Activated CD4-positive, alpha-beta T cell treated with anti-CD3 and anti-CD28 coated beads, Interleukin-2, amount 10 ng/mL, durations not matched to agents 7 days and 5 days (primary cell): ENCODE results near the gene MYO18B. TPM values are rescaled to one million over a fixed set of nuclear protein-coding genes. Genes with fewer than 3 reads are reported as not detected.

ENCODE experiments used
- CTCF ChIA-PET: fragments of 350-600 bp; sonication (Branson Sonifier 250); formaldehyde crosslinking; loops from one replicate; lab custom pipeline; 2021; ENCODE audit warnings: antibody characterized with exemption; lab: Charles Lee
- POLR2A ChIA-PET: fragments of 350-600 bp; sonication (Branson Sonifier 250); formaldehyde crosslinking; loops from one replicate; lab custom pipeline; 2021; ENCODE audit warnings: antibody characterized with exemption; lab: Charles Lee
- DNase-seq: peaks from one replicate; pipeline ENCODE4 v3.0.0-alpha.2; 2020
- H3K27ac Mint-ChIP-seq: one replicate; pipeline ENCODE4 v1.8.0; 2021; ENCODE audit warnings: mild to moderate bottlenecking, moderate library complexity, mixed read lengths
- H3K27me3 Mint-ChIP-seq: one replicate; pipeline ENCODE4 v1.8.0; 2021; ENCODE audit warnings: mixed read lengths
- H3K36me3 Mint-ChIP-seq: one replicate; pipeline ENCODE4 v1.8.0; 2021; ENCODE audit warnings: low read depth, mixed read lengths
- H3K4me1 Mint-ChIP-seq: one replicate; pipeline ENCODE4 v1.8.0; 2021; ENCODE audit warnings: mixed read lengths
- H3K4me3 Mint-ChIP-seq: one replicate; pipeline ENCODE4 v1.8.0; 2021; ENCODE audit warnings: mild to moderate bottlenecking, moderate library complexity, mixed read lengths
- H3K9me3 Mint-ChIP-seq: one replicate; pipeline ENCODE4 v1.8.0; 2021; ENCODE audit warnings: mixed read lengths
- total RNA-seq, 2 experiments: library from RNA; stranded (reverse); gene quantifications; one replicate each; pipeline ENCODE4 v1.2.3, GENCODE V29; 2021

The MYO18B gene
- total RNA-seq, 2 experiments from 2014 or later, result 2.0 TPM

- POLR2A ChIA-PET, result interaction anchor here (0.6 kb wide), 1 partner anchor 64 kb away, joined by 3 read pairs; no protein-coding TSS in a partner anchor
Measured at GRCh38 chr22:26056455-26057200, 314.6 kb downstream of the MYO18B start.

GRCh38 chr22:26057731-26058130, 315.7 kb downstream of the MYO18B start:
- Mint-ChIP-seq H3K4me3 (no peak overlapping the region), H3K36me3 (no peaks in the 10 kb centered on the region), H3K27ac (no peak overlapping the region), H3K27me3 (peaks cover 11% of the 10 kb centered on the region), H3K4me1 (no peaks in the 10 kb centered on the region), H3K9me3 (no peaks in the 10 kb centered on the region)
- no peak for DNase-seq
- ChIA-PET POLR2A (no interaction called here), CTCF (no interaction called here)

More at GRCh38 chr22:26056455-26057200, 314.6 kb downstream of the MYO18B start:
- peaks cover 11% of the 10 kb centered on the region for H3K27me3 Mint-ChIP-seq
- H3K36me3 Mint-ChIP-seq, result no peaks in the 10 kb centered on the region
- DNase-seq, result no peak
- CTCF ChIA-PET, result no interaction called here
- H3K27ac Mint-ChIP-seq, result no peak overlapping the region
- no peak overlapping the region for H3K4me3 Mint-ChIP-seq
- no peaks in the 10 kb centered on the region for H3K4me1 Mint-ChIP-seq
- no peaks in the 10 kb centered on the region for H3K9me3 Mint-ChIP-seq

- H3K27ac Mint-ChIP-seq, result no peak overlapping the region
- ChIA-PET CTCF (no interaction called here), POLR2A (no interaction called here)
- H3K9me3 Mint-ChIP-seq, result no peaks in the 10 kb centered on the region
- H3K4me3 Mint-ChIP-seq, result no peak overlapping the region
- DNase-seq, result no peak
- peaks cover 16% of the 10 kb centered on the region for H3K27me3 Mint-ChIP-seq
- H3K36me3 Mint-ChIP-seq, result no peaks in the 10 kb centered on the region
- H3K4me1 Mint-ChIP-seq, result no peaks in the 10 kb centered on the region
Measured at GRCh38 chr22:26064048-26064447, 322.1 kb downstream of the MYO18B start.

DNA sequence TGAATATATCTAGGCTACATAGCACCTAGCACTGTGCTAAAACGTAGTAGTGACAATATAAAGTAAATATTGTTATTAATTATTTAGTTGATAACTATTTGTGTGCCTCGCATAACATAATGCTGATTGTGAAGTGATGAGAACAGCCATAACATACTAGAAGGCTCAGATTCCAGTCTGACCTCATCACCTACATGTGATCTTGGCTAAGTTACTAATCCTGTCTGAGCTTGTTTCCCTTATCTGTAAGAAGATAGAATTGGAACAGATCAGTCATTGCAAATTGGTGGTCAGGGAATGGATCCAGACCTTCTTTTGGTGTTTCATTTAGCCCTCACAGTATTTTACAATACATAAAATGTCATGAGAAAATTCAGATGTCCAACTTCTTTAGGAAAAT, 323.9 kb downstream of the MYO18B start:
- H3K27me3 Mint-ChIP-seq, result peaks cover 30% of the 10 kb centered on the region
- DNase-seq, result no peak
- H3K9me3 Mint-ChIP-seq, result no peaks in the 10 kb centered on the region
- POLR2A ChIA-PET, result no interaction called here
- no peak overlapping the region for H3K27ac Mint-ChIP-seq
- H3K4me1 Mint-ChIP-seq, result no peaks in the 10 kb centered on the region
- no peaks in the 10 kb centered on the region for H3K36me3 Mint-ChIP-seq
- CTCF ChIA-PET, result no interaction called here
- H3K4me3 Mint-ChIP-seq, result no peak overlapping the region

GRCh38 chr22:26066534-26066933, 324.5 kb downstream of the MYO18B start:
- peaks cover 30% of the 10 kb centered on the region for H3K27me3 Mint-ChIP-seq
- CTCF ChIA-PET, result no interaction called here
- H3K36me3 Mint-ChIP-seq, result no peaks in the 10 kb centered on the region
- DNase-seq, result no peak
- H3K27ac Mint-ChIP-seq, result no peak overlapping the region
- H3K4me3 Mint-ChIP-seq, result no peak overlapping the region
- POLR2A ChIA-PET, result no interaction called here
- H3K9me3 Mint-ChIP-seq, result no peaks in the 10 kb centered on the region
- H3K4me1 Mint-ChIP-seq, result no peaks in the 10 kb centered on the region

DNA sequence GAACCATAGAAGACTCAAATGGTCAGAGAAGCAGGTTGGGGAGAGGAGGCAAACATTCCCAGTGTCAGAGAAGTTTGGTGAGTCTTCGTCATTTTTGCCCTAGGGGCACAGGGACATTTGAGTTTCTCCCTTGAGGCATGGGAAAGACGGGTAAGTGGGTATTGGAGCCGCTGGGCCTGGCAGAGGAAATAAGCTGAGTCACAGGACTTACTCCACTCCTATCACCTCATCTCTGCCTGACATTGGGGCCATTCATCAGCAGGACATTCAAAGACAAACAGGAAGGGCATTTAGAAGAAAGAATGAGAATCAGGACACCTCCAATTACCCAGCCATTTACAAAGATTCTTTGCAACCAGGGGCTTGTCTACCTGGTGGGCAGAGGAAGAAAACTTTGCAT, 326.6 kb downstream of the MYO18B start:
- DNase-seq, result no peak
- Mint-ChIP-seq H3K27me3 (peaks cover 30% of the 10 kb centered on the region), H3K9me3 (no peaks in the 10 kb centered on the region), H3K36me3 (no peaks in the 10 kb centered on the region), H3K4me1 (no peaks in the 10 kb centered on the region), H3K4me3 (no peak overlapping the region), H3K27ac (no peak overlapping the region)
- ChIA-PET POLR2A (no interaction called here), CTCF (no interaction called here)

DNA sequence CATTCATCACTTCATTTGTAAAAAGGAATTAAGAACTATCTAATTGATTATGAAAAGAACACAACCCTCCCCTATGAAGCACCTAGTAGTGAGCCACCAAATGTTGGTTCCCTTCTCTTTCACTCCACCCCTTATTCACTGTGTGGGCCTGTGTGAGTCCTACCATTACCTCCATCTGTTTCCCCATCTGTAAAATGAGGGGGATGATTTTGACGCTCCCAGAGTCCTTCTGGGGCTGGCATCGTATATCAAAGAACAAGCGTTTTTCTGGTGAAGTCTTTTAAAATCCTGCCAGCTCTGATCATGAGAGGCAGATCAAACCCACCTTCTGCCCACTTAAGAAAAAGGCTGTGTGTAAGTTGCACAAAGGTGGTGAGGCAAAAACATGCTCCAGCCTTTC, 330.6 kb downstream of the MYO18B start:
- no peak for DNase-seq
- no peak overlapping the region for H3K27ac Mint-ChIP-seq
- no peaks in the 10 kb centered on the region for H3K4me1 Mint-ChIP-seq
- POLR2A ChIA-PET, result no interaction called here
- no peaks in the 10 kb centered on the region for H3K9me3 Mint-ChIP-seq
- H3K27me3 Mint-ChIP-seq, result peaks cover 27% of the 10 kb centered on the region
- H3K4me3 Mint-ChIP-seq, result no peak overlapping the region
- CTCF ChIA-PET, result no interaction called here
- no peaks in the 10 kb centered on the region for H3K36me3 Mint-ChIP-seq

DNA sequence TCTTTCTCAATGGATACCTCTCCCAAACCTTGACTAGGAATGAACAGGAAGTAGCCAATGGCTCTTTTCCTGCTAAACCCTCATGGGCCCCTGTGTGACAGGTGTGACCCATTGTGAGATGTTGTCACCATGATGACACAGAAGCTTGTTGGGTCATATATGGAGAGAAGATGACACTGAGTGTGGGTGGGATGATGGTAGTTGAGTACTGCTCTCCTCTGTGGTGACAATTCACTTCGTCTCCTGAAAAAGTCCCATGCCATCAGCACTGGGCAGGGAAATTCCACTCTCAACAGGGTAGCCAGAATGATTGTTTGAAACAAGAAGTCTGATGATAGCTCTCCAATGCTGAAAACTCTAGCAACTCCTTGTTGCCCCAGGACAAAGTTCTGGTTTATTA, 333.3 kb downstream of the MYO18B start:
- ChIA-PET POLR2A (no interaction called here), CTCF (interaction anchor here (0.6 kb wide), 1 partner anchor 719 kb away, joined by 3 read pairs; no protein-coding TSS in a partner anchor)
- Mint-ChIP-seq H3K9me3 (no peaks in the 10 kb centered on the region), H3K4me3 (no peak overlapping the region), H3K27ac (no peak overlapping the region), H3K36me3 (no peaks in the 10 kb centered on the region), H3K4me1 (no peaks in the 10 kb centered on the region), H3K27me3 (peaks cover 10% of the 10 kb centered on the region)
- no peak for DNase-seq

DNA sequence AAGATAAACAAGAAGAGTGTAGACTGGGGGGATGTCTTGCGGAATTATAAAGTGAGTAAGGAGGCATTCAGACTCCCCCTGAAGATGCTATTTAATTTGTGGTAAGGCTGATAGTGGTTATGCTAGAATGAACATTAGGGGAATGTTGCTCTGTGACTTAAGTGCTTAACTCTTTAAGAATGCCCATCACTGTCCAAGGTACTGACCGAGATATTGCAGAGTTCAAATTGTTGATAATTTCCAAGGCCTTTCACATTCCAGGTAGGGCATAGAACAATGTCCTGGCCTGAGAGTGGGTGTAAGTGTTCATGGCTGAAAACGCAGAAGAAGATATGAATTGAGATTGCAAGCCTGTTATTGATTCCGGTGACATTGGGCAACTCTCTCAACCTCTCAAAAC, 337.0 kb downstream of the MYO18B start:
- no peaks in the 10 kb centered on the region for H3K36me3 Mint-ChIP-seq

More for the DNA sequence above, 337.0 kb downstream of the MYO18B start:
- H3K4me3 Mint-ChIP-seq, result no peak overlapping the region
- H3K9me3 Mint-ChIP-seq, result no peaks in the 10 kb centered on the region
- no peaks in the 10 kb centered on the region for H3K4me1 Mint-ChIP-seq
- POLR2A ChIA-PET, result no interaction called here
- no peak overlapping the region for H3K27ac Mint-ChIP-seq
- peaks cover 3% of the 10 kb centered on the region for H3K27me3 Mint-ChIP-seq
- CTCF ChIA-PET, result no interaction called here
- no peak for DNase-seq

Other genes with a start within 250 kb of the MYO18B start
- 10 to 100 TPM; 23.4 to 24.2 TPM for gene GRK3, start 177.5 kb upstream of the MYO18B start, total RNA-seq